Right ventricle myocardium superior (tissue), 1 donor: ENCODE data around the gene SIX3. TPM values are rescaled to one million over a fixed set of nuclear protein-coding genes. Genes with fewer than 3 reads are reported as not detected.

Experiments
- ATAC-seq: fragments of 200-7000 bp; cut with Tn5 transposase; one replicate; pipeline ENCODE4 v1.9.1; 2020; ENCODE audit warnings: mild to moderate bottlenecking; ENCODE audit not compliant: poor library complexity
- DNase-seq: peaks from one replicate; pipeline ENCODE4 v3.0.0-alpha.2; 2020
- intact Hi-C: fragments of 100-400 bp; cut with DNase I; formaldehyde crosslinking; loops from one replicate; pipeline ENCODE4 v1.11.2; 2022
- total RNA-seq: library from RNA; stranded (reverse); fragmentation: NEBNext Ultra II Directional; extraction: Animal tissue kit (Norgen Biotek cat#: 25700); gene quantifications from one replicate; pipeline ENCODE4 v1.2.1, GENCODE V29; 2021
- donor health status: DM: no; HTN: yes; CAD: no; lungs with severe emphysema.

Gene SIX3
- total RNA-seq, 1 donor from 2014 or later = not detected

GRCh38 chr2:44952143-44952805, 10.8 kb downstream of the SIX3 start:
- peak; percentile 58 for DNase-seq
- intact Hi-C loops = loop anchor here (10.0 kb wide), 1 partner anchor 707 kb away; no protein-coding TSS in a partner anchor
- peak; percentile 62 for ATAC-seq

GRCh38 chr2:44952806-44953498, 11.4 kb downstream of the SIX3 start:
- DNase-seq (peak; percentile 26), ATAC-seq (no peak)
- intact Hi-C loops = loop anchor here (10.0 kb wide), 1 partner anchor 708 kb away; no protein-coding TSS in a partner anchor

- intact Hi-C loops = loop anchor here (10.0 kb wide), 1 partner anchor 709 kb away; no protein-coding TSS in a partner anchor
- ATAC-seq = no peak
- peak; percentile 4 for DNase-seq
Observed at GRCh38 chr2:44953499-44953883, 12.0 kb downstream of the SIX3 start.

- no peak for ATAC-seq
- DNase-seq = peak; percentile 6
- intact Hi-C loops = loop anchor here (2.0 to 10.0 kb wide), 2 partner anchors 476 to 710 kb away; no protein-coding TSS in a partner anchor
Observed at GRCh38 chr2:44954447-44954888, 13.0 kb downstream of the SIX3 start.

- intact Hi-C loops = loop anchor here (2.0 to 10.0 kb wide), 3 partner anchors 476 to 710 kb away; no protein-coding TSS in a partner anchor
- ATAC-seq (no peak), DNase-seq (no peak)
Observed at GRCh38 chr2:44954889-44955592, 13.5 kb downstream of the SIX3 start.

GRCh38 chr2:44955593-44956392, 14.3 kb downstream of the SIX3 start:
- DNase-seq (peak; percentile 81), ATAC-seq (peak; percentile 94)
- intact Hi-C loops = loop anchor here (2.0 to 10.0 kb wide), 3 partner anchors 477 to 711 kb away; no protein-coding TSS in a partner anchor

- DNase-seq (no peak), ATAC-seq (no peak)
- intact Hi-C loops = loop anchor here (5.0 to 10.0 kb wide), 2 partner anchors 565 to 712 kb away; no protein-coding TSS in a partner anchor
Observed at GRCh38 chr2:44956843-44957242, 15.3 kb downstream of the SIX3 start.

- no peak for ATAC-seq
- intact Hi-C loops = loop anchor here (5.0 to 10.0 kb wide), 2 partner anchors 565 to 713 kb away; no protein-coding TSS in a partner anchor
- DNase-seq = no peak
Observed at GRCh38 chr2:44957656-44958327, 16.3 kb downstream of the SIX3 start.

GRCh38 chr2:44959855-44960254, 18.4 kb downstream of the SIX3 start:
- intact Hi-C loops = loop anchor here (5.0 to 10.0 kb wide), 2 partner anchors 568 to 715 kb away; no protein-coding TSS in a partner anchor
- no peak for DNase-seq
- ATAC-seq = no peak

- intact Hi-C loops = no loop called here
- ATAC-seq = no peak
- no peak for DNase-seq
Observed at GRCh38 chr2:44960871-44961270, 19.4 kb downstream of the SIX3 start.

GRCh38 chr2:44962176-44962695, 20.7 kb downstream of the SIX3 start:
- DNase-seq = no peak
- no peak for ATAC-seq
- intact Hi-C loops = no loop called here

GRCh38 chr2:44964752-44965236, 23.3 kb downstream of the SIX3 start:
- no peak for DNase-seq
- ATAC-seq = no peak
- intact Hi-C loops = no loop called here

- intact Hi-C loops = no loop called here
Observed at GRCh38 chr2:44965684-44966083, 24.2 kb downstream of the SIX3 start.

GRCh38 chr2:44967056-44967455, 25.6 kb downstream of the SIX3 start:
- ATAC-seq = no peak
- intact Hi-C loops = no loop called here
- DNase-seq = no peak

More at GRCh38 chr2:44965684-44966083, 24.2 kb downstream of the SIX3 start:
- ATAC-seq = no peak
- DNase-seq = no peak

GRCh38 chr2:44967727-44968432, 26.4 kb downstream of the SIX3 start:
- ATAC-seq (no peak), DNase-seq (no peak)
- intact Hi-C loops = no loop called here

- intact Hi-C loops = no loop called here
- ATAC-seq (no peak), DNase-seq (no peak)
Observed at GRCh38 chr2:44969936-44970335, 28.4 kb downstream of the SIX3 start.
